GM12878 (cell line): ENCODE measurements around the gene C16orf74.

ENCODE experiments used
- BRCA1 ChIP-seq: IDR thresholded peaks from 2 replicates; pipeline ENCODE4 v1.6.1; 2011; ENCODE audit warnings: low read depth, low read length, improper control_type of control experiment
- CEBPB ChIP-seq, 2 experiments: fragments of 150-350 bp in 1 of 2; IDR thresholded peaks; 2 replicates each; pipeline ENCODE4 v1.6.1; 2012 to 2014; ENCODE audit warnings: low read depth in 2 of 2, low read length in 2 of 2, borderline replicate concordance in 1 of 2, inconsistent platforms in 1 of 2
- RFX5 ChIP-seq: IDR thresholded peaks from 2 replicates; pipeline ENCODE4 v1.6.1; 2011; ENCODE audit warnings: low read depth, low read length, improper control_type of control experiment
- SIN3A ChIP-seq: IDR thresholded peaks from 2 replicates; pipeline ENCODE4 v1.6.1; 2012; ENCODE audit warnings: low read depth, low read length, improper control_type of control experiment
- SPI1 ChIP-seq: IDR thresholded peaks from 2 replicates; pipeline ENCODE4 v1.6.1; 2011; ENCODE audit warnings: low read depth, mild to moderate bottlenecking, low read length, moderate library complexity, borderline replicate concordance; ENCODE audit not compliant: insufficient read depth

GRCh38 chr16:85708338-85708737 lies 42.6 kb downstream of the C16orf74 start:
- no peak for TF ChIP-seq CEBPB (IDR thresholded peaks at IDR 0.05; ENCODE audit: borderline replicate concordance in 1 of 2, low read depth in 2 of 2, low read length in 2 of 2)
- TF ChIP-seq SPI1 = no peak
- TF ChIP-seq RFX5 = no peak
- no peak for TF ChIP-seq BRCA1
- no peak for TF ChIP-seq SIN3A
